Fibroblast of lung (primary cell): ENCODE data around the gene CCNG2.

Source experiments
- EZH2 ChIP-seq: IDR thresholded peaks from 2 replicates; pipeline ENCODE4 v1.5.1; 2012; ENCODE audit warnings: low read length, control low read depth, mild to moderate bottlenecking; ENCODE audit errors: missing control alignments
- TF ChIP-seq, protein P1 (sequence below), 2 donors: IDR thresholded peaks in 1 of 2; conservative IDR thresholded peaks in 1 of 2; 1 replicate in 1 of 2; 2 replicates in 1 of 2; pipeline ENCODE4 v1.5.1; 2011 to 2012; ENCODE audit warnings: low read length in 2 of 2, control low read depth in 1 of 2, inconsistent platforms in 1 of 2, low read depth in 1 of 2, mild to moderate bottlenecking in 1 of 2

- TF ChIP-seq, protein P1, sequence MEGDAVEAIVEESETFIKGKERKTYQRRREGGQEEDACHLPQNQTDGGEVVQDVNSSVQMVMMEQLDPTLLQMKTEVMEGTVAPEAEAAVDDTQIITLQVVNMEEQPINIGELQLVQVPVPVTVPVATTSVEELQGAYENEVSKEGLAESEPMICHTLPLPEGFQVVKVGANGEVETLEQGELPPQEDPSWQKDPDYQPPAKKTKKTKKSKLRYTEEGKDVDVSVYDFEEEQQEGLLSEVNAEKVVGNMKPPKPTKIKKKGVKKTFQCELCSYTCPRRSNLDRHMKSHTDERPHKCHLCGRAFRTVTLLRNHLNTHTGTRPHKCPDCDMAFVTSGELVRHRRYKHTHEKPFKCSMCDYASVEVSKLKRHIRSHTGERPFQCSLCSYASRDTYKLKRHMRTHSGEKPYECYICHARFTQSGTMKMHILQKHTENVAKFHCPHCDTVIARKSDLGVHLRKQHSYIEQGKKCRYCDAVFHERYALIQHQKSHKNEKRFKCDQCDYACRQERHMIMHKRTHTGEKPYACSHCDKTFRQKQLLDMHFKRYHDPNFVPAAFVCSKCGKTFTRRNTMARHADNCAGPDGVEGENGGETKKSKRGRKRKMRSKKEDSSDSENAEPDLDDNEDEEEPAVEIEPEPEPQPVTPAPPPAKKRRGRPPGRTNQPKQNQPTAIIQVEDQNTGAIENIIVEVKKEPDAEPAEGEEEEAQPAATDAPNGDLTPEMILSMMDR (conservative IDR thresholded peaks at IDR 0.05 in 1 of 2, IDR thresholded peaks at IDR 0.05 in 1 of 2; ENCODE audit: low read depth in 1 of 2, low read length in 2 of 2), result no peak
- no peak for TF ChIP-seq EZH2
Measured at GRCh38 chr4:77199276-77199675, 42.3 kb downstream of the CCNG2 start.
